GM21825 (cell line): ENCODE measurements around the gene PLCB1.

ENCODE experiments used
- ATAC-seq: cut with Tn5 transposase; IDR thresholded peaks from one replicate; pipeline ENCODE4 v1.9.1; 2021; ENCODE audit warnings: mild to moderate bottlenecking, moderate library complexity; ENCODE audit not compliant: unreplicated experiment

PLCB1 gene

GRCh38 chr20:8578161-8578865 is 446.2 kb downstream of the PLCB1 start:
- no peak for ATAC-seq

DNA sequence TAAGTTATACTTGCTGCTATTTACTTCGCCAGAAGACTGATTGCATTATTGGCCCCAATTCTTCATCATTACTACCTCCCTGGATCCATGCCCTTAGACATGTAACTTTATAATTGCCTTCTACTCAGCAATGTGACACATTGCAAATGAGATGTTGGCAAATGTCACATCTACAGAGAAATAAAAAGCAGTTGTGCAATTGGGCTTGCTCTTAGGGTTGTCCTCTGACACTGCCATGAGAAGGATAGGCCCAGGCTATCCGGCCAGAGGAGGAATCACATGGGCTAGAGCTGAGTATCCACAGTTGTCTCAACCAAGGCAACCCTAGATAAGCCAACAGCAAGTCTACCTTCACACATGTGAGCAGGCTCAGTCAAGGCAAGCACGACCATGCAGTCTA is 447.0 kb downstream of the PLCB1 start:
- no peak for ATAC-seq

DNA sequence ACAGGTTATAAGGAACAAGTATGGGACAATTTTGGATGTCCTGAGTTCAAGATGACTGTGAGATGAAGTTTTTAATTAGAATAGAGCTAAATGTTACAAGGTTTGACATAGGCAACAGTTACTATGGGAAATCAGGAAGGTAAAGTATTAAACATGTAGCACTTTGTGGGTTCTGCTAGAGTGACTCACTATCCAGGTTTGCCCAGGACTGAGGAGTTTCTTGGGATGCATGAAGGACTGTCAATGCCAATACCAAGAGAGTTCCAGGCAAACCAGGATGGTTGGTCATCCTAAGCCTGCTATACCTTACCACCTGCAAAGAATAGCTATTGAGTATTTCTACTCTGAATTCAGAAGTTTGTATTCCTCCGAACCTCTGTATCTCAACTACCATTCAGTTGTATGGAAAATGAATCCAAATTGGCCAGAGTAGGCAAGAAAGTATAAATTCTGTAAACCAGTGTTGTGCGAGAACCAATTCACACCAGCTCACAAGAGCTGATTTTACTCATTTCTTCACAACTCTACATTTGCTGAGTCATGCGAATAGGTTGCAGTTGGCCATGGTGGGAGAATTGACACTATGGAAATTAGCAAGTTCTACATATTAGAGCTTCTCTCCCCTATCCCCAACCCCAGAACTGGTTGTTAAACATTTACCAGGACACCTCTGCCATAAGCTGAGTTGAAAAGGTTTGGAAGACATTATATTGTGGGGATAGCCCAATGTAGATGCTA is 449.5 kb downstream of the PLCB1 start:
- no peak for ATAC-seq

GRCh38 chr20:8583012-8583565 is 451.0 kb downstream of the PLCB1 start:
- ATAC-seq: no peak

DNA sequence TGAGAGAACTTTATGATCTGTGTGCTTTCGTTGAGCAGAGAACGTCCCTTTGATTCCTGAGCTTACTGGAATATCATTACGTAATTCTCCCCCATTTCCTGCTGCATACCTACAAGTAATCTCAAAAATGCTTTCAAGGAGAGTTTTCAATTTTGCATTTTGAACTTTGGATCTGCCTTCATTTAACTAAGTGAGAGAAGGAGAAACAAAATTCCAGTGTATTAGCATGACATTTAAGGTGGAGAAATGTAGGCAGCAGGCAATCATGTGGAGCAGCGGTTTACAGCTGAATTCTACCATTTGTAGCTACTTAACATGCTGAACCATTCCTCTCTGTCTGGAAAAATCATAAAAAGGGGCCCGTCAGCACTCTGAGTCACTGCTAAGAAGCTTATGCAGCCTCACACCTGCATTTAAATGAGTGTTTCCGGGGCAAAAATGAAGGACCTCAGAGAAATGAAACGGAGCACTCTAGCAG is 451.5 kb downstream of the PLCB1 start:
- no peak for ATAC-seq

DNA sequence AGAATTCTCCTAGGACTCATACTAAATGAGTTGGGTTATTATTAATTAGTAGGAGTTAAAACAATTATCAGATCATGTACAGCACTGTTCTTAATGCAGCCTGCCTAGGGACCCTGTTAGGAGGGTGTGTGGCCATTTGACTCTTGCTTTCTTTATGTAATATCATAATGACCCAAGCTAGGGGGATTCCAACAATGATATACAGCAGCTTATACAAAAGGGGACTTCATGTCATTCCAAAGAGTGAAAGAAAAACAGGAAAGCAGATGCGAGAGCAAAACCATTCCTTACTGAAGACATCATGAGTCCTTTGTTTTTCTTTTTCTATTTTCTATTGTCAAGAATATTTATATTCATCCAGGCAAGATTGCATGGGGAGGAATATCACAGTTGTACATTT is 455.2 kb downstream of the PLCB1 start:
- no peak for ATAC-seq

- ATAC-seq: no peak
These were observed 455.7 kb downstream of the PLCB1 start for GRCh38 chr20:8587810-8588209.

- no peak for ATAC-seq
These were observed 457.9 kb downstream of the PLCB1 start for GRCh38 chr20:8589956-8590355.

DNA sequence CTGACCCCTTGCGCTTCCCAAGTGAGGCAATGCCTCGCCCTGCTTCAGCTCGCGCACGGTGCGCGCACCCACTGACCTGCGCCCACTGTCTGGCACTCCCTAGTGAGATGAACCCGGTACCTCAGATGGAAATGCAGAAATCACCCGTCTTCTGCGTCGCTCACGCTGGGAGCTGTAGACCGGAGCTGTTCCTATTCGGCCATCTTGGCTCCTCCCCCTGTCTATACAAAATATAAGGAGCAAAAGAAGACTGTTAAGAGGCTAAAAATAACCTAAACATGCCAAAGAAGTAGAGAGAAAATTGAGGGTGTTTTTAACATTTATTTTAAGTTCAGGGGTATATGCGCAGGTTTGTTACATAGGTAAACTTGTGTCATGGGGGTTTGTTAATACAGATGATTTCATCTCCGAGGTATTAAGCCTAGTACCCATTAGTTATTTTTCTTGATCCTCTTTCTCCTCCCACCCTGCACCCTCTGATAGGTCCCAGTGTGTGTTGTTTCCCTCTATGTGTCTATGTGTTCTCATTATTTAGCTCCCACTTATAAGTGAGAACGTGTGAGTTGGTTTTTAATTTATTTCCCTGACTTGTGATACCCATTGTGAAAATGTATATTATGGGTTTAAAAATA is 469.0 kb downstream of the PLCB1 start:
- ATAC-seq: peak; percentile 7

DNA sequence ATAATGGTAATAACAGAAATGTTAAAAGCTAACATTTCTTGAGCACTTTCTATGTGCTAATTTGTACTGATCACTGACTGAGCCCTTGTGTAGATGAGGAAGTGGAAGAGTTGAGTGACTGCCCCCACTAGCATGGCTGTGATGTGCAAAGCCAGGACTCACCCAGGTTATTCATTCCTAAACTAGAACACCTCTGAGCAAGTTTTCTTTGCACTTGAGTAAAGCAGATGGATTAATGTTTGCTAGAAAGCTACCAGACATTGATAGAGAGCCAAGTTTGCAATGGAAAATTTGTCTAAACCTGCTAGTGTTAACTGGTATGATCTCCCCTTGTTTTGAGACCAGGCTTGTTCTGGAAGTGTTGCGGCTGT is 469.5 kb downstream of the PLCB1 start:
- ATAC-seq: peak; percentile 91

DNA sequence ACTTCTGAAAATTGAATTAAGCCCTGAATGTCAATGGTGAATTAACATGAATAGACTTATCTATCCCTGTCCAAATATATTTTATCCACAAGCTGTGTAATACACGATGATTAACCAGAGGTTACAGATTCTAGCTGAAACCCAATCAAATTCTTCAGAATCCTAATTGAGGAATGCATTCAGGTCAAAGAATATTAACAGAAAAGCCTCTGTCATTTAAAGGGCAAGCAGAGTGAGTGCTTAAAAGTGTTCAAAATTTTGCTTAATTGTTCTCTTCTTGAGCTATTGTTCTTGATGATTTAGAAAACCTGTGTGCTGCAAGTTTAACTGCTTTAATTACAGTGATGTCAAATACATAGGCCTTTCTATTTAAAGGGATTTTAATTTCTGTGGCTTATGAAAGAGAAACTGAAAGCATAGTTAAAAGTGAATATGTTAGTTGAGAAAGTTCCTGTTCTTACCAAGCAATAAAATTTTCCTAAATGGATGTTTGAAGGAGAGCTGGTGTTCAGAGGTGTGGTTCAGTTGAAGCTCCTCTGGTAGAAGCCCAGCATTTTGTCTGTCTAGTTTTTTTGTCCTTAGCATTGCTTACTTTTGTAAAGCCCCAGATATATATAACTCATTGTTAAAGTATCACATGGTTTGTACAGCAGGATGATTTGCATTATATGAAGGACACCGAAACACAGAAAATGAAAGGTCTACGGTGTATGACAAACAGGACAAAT is 470.5 kb downstream of the PLCB1 start:
- peak; percentile 88 for ATAC-seq

DNA sequence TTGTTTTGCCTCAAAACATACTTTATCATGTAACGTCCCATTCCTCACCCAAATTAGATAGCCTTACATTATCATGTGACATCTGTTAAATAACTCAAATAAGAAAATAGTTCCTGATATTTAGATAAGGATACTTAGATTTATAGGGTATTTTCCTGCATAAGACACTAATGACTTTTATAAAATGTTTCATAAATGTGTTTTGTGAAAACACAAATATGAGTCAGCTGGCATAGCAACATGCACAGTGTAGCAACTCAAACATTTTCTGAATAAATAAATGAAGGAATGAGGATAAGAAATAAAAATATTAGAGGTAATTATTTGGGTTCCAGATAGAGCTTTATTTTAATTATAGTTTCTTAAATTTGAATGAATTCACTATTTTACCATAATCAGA is 476.4 kb downstream of the PLCB1 start:
- ATAC-seq: no peak

GRCh38 chr20:8616792-8617191 is 484.7 kb downstream of the PLCB1 start:
- no peak for ATAC-seq

DNA sequence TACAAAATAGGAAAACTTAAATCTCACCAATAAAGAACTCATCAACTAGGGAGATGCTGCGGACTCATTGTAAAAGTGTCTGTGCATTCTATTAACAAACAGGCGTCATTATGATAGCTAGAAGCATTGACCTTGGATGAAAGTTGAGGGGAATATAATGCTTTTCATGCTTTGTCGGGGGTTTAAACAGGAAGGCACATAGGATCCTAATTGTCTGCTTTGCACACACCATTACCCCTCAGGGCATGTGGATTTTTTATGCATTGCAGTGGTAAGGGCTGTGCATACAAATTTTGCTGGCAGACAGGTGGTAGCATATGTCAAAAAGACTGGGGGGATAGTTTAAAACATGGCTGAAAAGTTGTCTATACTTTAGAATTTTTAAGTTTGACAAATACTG is 488.9 kb downstream of the PLCB1 start:
- no peak for ATAC-seq

DNA sequence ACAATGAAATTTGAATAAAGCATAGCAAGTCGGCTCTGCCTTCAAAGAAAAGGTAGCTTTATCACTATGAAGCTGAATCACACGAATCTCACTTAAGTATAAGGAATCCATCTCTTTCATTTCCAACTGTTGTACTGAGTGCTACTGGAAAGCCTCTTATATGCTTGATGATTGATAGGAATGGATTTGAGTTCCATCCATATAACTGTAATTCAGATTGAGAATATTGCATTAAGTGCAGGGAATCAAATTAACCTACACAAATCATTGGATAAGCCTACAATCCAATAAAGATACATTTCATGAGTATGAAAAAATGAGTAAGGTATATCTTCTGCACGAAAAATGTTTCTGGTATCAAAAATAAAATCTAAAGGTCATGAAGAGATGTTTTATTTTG is 492.0 kb downstream of the PLCB1 start:
- ATAC-seq: no peak

DNA sequence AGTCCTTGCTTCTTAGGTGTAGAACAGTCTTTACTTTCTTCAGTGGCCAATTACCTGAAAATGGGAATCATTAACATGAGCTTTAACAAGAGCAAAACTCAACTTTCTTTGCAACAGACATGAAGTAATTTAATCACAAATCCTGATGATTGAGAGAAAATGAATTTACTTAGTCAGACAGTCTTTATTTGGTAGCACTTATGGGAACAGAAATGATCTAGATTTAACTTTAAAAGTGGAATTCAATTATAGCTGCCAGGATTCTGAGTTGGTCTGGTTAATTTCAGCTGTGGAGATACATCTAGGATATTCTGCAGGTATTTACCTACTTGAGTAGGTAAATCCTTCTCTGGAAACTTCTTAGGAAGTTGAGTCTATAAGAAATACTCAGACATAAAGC is 492.6 kb downstream of the PLCB1 start:
- ATAC-seq: no peak

DNA sequence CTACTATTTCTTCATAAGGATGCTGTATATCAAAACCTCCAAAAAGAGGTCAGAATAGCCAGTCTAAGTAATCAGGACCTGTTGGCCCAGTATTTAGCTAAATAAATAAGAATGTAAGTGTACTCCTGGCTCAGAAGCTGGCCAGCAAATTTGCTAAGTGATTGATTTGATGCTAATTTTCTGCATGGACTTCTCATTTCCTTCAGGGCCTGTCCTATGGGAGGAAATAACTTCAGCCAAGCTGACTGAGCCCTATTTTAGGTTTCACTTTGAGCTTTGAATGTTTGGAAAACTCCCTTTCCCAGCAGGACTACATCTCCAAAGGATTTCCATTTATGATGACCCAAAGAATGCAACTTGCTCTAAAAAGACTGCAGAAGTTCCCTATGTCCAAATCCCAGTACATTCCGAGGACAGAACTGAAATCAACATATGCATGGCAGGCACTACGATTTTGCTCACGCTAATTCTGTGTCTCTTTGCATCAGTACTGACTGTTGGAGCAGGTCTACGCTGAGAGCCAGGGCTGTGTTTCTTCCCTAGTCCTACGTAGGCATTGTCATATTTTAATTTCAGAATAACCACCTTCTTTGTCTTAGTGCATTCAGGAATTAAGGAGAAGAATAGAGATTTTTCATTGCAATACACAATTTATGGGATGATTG is 495.4 kb downstream of the PLCB1 start:
- no peak for ATAC-seq

GRCh38 chr20:8631271-8631670 is 499.2 kb downstream of the PLCB1 start:
- ATAC-seq: no peak

DNA sequence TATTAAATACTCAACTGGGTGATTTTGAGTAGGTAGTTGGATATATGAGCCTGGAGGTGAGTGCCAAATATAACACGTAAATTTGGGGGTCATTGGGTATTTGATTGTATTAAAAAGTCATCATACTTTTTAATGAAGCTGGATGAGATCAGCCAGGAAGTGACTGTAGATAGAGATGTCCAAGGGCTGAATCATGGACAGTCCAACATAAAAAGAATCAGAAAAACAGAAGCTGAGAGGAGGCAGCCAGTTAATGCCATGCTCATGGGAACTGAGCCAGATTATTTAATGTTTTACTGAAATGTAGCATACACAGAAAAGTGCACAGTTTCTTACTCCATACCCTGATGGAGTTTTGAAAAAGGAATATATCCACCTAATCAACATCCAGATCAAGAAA is 501.3 kb downstream of the PLCB1 start:
- no peak for ATAC-seq

DNA sequence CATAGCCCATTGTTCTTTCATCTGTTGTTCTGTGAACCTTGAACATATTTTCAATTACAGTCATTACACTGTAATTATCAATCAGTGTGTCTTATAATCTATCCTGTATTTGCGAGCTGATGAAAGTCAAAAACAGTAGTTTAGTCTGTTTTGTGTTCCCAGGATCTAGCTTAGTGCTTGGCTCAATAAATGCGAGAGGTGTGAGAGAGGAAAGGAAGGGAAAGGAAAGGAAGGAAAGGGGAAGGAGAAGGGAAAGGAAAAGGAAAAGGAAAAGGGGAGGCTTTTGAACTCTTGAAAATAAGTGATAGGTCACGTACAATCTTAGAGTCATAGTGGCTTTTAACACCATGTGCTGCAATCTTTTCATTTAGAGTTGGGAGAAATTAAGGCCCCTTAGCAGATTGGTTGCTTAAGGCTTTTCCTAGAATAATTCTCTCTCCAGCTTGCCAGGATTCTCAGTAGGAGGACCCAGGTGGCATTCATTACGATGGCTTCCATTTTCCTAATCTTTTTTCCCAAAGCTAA is 503.0 kb downstream of the PLCB1 start:
- ATAC-seq: no peak
